Measurements from ENCODE around the gene LETM1. TPM values are rescaled to one million over a fixed set of nuclear protein-coding genes. Genes with fewer than 3 reads are reported as not detected.

Gene LETM1
- total and polyA plus RNA-seq, 4 donors: 12.2 to 46.9 (median 24.1) TPM

GRCh38 chr4:1813231-1813630 is 42.7 kb downstream of the LETM1 start:
- Histone ChIP-seq H3K4me3 (ENCODE audit: low read depth in 1 of 3, low read length in 3 of 3) (no peak overlapping the region), H3K4me1 (ENCODE audit: control insufficient read depth in 4 of 4, insufficient read depth in 4 of 4, low read length in 3 of 4) (peaks cover 5 to 36% (median 23%) of the 10 kb centered on the region in 4 donors), H3K27me3 (ENCODE audit: control insufficient read depth in 4 of 4, insufficient read depth in 4 of 4, low read length in 3 of 4) (no peaks in the 10 kb centered on the region), H3K36me3 (ENCODE audit: control insufficient read depth in 4 of 4, insufficient read depth in 3 of 4, low read depth in 1 of 4, low read length in 3 of 4) (peaks cover 8 to 30% (median 16%) of the 10 kb centered on the region in 4 donors), H3K9ac (ENCODE audit: low read depth in 1 of 2, low read length in 2 of 2) (no peak overlapping the region), H3K27ac (ENCODE audit: low read depth in 1 of 2, low read length in 2 of 2) (no peak overlapping the region), H3K9me3 (ENCODE audit: control insufficient read depth in 4 of 4, low read length in 3 of 4) (no peaks in the 10 kb centered on the region)
- WGBS: 86% methylated on average over 9 of the region's 9 CpGs
- TF ChIP-seq GABPA (IDR thresholded peaks at IDR 0.05 in 1 of 2, conservative IDR thresholded peaks at IDR 0.05 in 1 of 2): no peak
- TF ChIP-seq REST (IDR thresholded peaks at IDR 0.05): no peak
- TF ChIP-seq JUND (IDR thresholded peaks at IDR 0.05): no peak
- no peak for TF ChIP-seq SP1 (IDR thresholded peaks at IDR 0.05)
- TF ChIP-seq HNF4A (conservative IDR thresholded peaks at IDR 0.05): no peak
- TF ChIP-seq FOXA2 (IDR thresholded peaks at IDR 0.05): no peak
- no peak for TF ChIP-seq EGR1 (IDR thresholded peaks at IDR 0.05; ENCODE audit: low read depth in 2 of 2)
- TF ChIP-seq NR2F2 (IDR thresholded peaks at IDR 0.05): no peak
- no peak for TF ChIP-seq YY1 (IDR thresholded peaks at IDR 0.05)
- TF ChIP-seq TAF1 (conservative IDR thresholded peaks at IDR 0.05): no peak
- no peak for TF ChIP-seq ATF3 (IDR thresholded peaks at IDR 0.05)
- TF ChIP-seq FOXA1 (IDR thresholded peaks at IDR 0.05): no peak
- TF ChIP-seq RXRA (IDR thresholded peaks at IDR 0.05): no peak
- TF ChIP-seq CTCF (IDR thresholded peaks at IDR 0.05; ENCODE audit: low read depth, low read length, missing input control): no peak
- TF ChIP-seq RAD21 (IDR thresholded peaks at IDR 0.05): no peak
- no peak for TF ChIP-seq HNF4G (IDR thresholded peaks at IDR 0.05)
- DNase-seq (ENCODE audit: low spot score): no peak

- no peak overlapping the region for H3K4me3 ChIP-seq (ENCODE audit: low read depth in 1 of 3, low read length in 3 of 3)
- no peak overlapping the region for H3K9ac ChIP-seq (ENCODE audit: low read depth in 1 of 2, low read length in 2 of 2)
- H3K9me3 ChIP-seq (ENCODE audit: control insufficient read depth in 4 of 4, low read length in 3 of 4): no peaks in the 10 kb centered on the region
- no peak overlapping the region for H3K27ac ChIP-seq (ENCODE audit: low read depth in 1 of 2, low read length in 2 of 2)
- DNase-seq (ENCODE audit: low spot score): no peak
- peaks cover 5 to 41% (median 26%) of the 10 kb centered on the region in 4 donors for H3K4me1 ChIP-seq (ENCODE audit: control insufficient read depth in 4 of 4, insufficient read depth in 4 of 4, low read length in 3 of 4)
- H3K36me3 ChIP-seq (ENCODE audit: control insufficient read depth in 4 of 4, insufficient read depth in 3 of 4, low read depth in 1 of 4, low read length in 3 of 4): peaks cover 8 to 25% (median 14%) of the 10 kb centered on the region in 4 donors
- no peaks in the 10 kb centered on the region for H3K27me3 ChIP-seq (ENCODE audit: control insufficient read depth in 4 of 4, insufficient read depth in 4 of 4, low read length in 3 of 4)
- 91% methylated on average over 11 of the region's 11 CpGs for WGBS
- TF ChIP-seq EGR1 (IDR thresholded peaks at IDR 0.05; ENCODE audit: low read depth in 2 of 2) (no peak), HNF4G (IDR thresholded peaks at IDR 0.05) (no peak), RAD21 (IDR thresholded peaks at IDR 0.05) (no peak), FOXA1 (IDR thresholded peaks at IDR 0.05) (no peak), MAX (IDR thresholded peaks at IDR 0.05) (no peak), ZBTB33 (IDR thresholded peaks at IDR 0.05) (no peak), JUND (IDR thresholded peaks at IDR 0.05) (no peak), FOXA2 (IDR thresholded peaks at IDR 0.05) (no peak), ATF3 (IDR thresholded peaks at IDR 0.05) (no peak), HNF4A (conservative IDR thresholded peaks at IDR 0.05) (no peak), CTCF (IDR thresholded peaks at IDR 0.05; ENCODE audit: low read depth, low read length, missing input control) (no peak), YY1 (IDR thresholded peaks at IDR 0.05) (no peak), SP1 (IDR thresholded peaks at IDR 0.05) (no peak), RXRA (IDR thresholded peaks at IDR 0.05) (no peak), TAF1 (conservative IDR thresholded peaks at IDR 0.05) (no peak)
These were observed 43.2 kb downstream of the LETM1 start for GRCh38 chr4:1812720-1813119.

Data from liver (tissue), 9 donors.